Measurements from ENCODE around the gene EXOC7. TPM values are rescaled to one million over a fixed set of nuclear protein-coding genes. Genes with fewer than 3 reads are reported as not detected.
A peak's percentile ranks its signal among the peaks of the same experiment; 100 is the strongest.

The EXOC7 gene
- total and polyA plus RNA-seq, 2 donors: 64.6 to 71.9 TPM

GRCh38 chr17:76123749-76124581, 20.4 kb upstream of the EXOC7 start:
- Histone ChIP-seq H3K9me3 (ENCODE audit: control insufficient read depth in 2 of 2, insufficient read depth in 1 of 2, low read length in 1 of 2) (no peaks in the 10 kb centered on the region), H3K27ac (ENCODE audit: low read depth in 1 of 2, low read length in 1 of 2) (no peak overlapping the region), H3K27me3 (ENCODE audit: control insufficient read depth in 2 of 2, insufficient read depth in 1 of 2, low read length in 1 of 2) (peaks cover 7 to 12% of the 10 kb centered on the region in 2 donors), H3K36me3 (ENCODE audit: control insufficient read depth in 2 of 2, insufficient read depth in 2 of 2, low read length in 1 of 2) (no peaks in the 10 kb centered on the region), H3K4me1 (ENCODE audit: control insufficient read depth in 2 of 2, insufficient read depth in 2 of 2, low read length in 2 of 2) (peaks cover 3 to 12% of the 10 kb centered on the region in 2 donors), H3K4me3 (ENCODE audit: low read length in 2 of 2) (no peak overlapping the region)
- 85% methylated on average over 9 of the region's 9 CpGs for WGBS
- DNase-seq (ENCODE audit: low read depth in 6 of 9, low spot score in 9 of 9): no peak

- H3K4me3 ChIP-seq (ENCODE audit: low read length in 2 of 2): no peak overlapping the region
- DNase-seq (ENCODE audit: low read depth in 6 of 9, low spot score in 9 of 9): no peak
- H3K36me3 ChIP-seq (ENCODE audit: control insufficient read depth in 2 of 2, insufficient read depth in 2 of 2, low read length in 1 of 2): no peaks in the 10 kb centered on the region
- H3K27ac ChIP-seq (ENCODE audit: low read depth in 1 of 2, low read length in 1 of 2): no peak overlapping the region
- H3K4me1 ChIP-seq (ENCODE audit: control insufficient read depth in 2 of 2, insufficient read depth in 2 of 2, low read length in 2 of 2): peaks cover 3 to 12% of the 10 kb centered on the region in 2 donors
- 83% methylated on average over 5 of the region's 5 CpGs for WGBS
- no peaks in the 10 kb centered on the region for H3K9me3 ChIP-seq (ENCODE audit: control insufficient read depth in 2 of 2, insufficient read depth in 1 of 2, low read length in 1 of 2)
- H3K27me3 ChIP-seq (ENCODE audit: control insufficient read depth in 2 of 2, insufficient read depth in 1 of 2, low read length in 1 of 2): peaks cover 7 to 12% of the 10 kb centered on the region in 2 donors
These were observed 19.6 kb upstream of the EXOC7 start for GRCh38 chr17:76123191-76123499.

GRCh38 chr17:76122431-76123190, 19.0 kb upstream of the EXOC7 start:
- no peaks in the 10 kb centered on the region for H3K9me3 ChIP-seq (ENCODE audit: control insufficient read depth in 2 of 2, insufficient read depth in 1 of 2, low read length in 1 of 2)
- no peak overlapping the region for H3K27ac ChIP-seq (ENCODE audit: low read depth in 1 of 2, low read length in 1 of 2)
- H3K36me3 ChIP-seq (ENCODE audit: control insufficient read depth in 2 of 2, insufficient read depth in 2 of 2, low read length in 1 of 2): no peaks in the 10 kb centered on the region
- H3K4me3 ChIP-seq (ENCODE audit: low read length in 2 of 2): no peak overlapping the region
- peaks cover 3 to 12% of the 10 kb centered on the region in 2 donors for H3K4me1 ChIP-seq (ENCODE audit: control insufficient read depth in 2 of 2, insufficient read depth in 2 of 2, low read length in 2 of 2)
- 96% methylated on average over 24 of the region's 24 CpGs for WGBS
- peaks cover 7 to 12% of the 10 kb centered on the region in 2 donors for H3K27me3 ChIP-seq (ENCODE audit: control insufficient read depth in 2 of 2, insufficient read depth in 1 of 2, low read length in 1 of 2)
- no peak for DNase-seq (ENCODE audit: low read depth in 6 of 9, low spot score in 9 of 9)

GRCh38 chr17:76121932-76122430, 18.4 kb upstream of the EXOC7 start:
- no peak overlapping the region for H3K27ac ChIP-seq (ENCODE audit: low read depth in 1 of 2, low read length in 1 of 2)
- H3K36me3 ChIP-seq (ENCODE audit: control insufficient read depth in 2 of 2, insufficient read depth in 2 of 2, low read length in 1 of 2): no peaks in the 10 kb centered on the region
- peak overlapping the region; percentile 22 to 39 for H3K4me3 ChIP-seq (ENCODE audit: low read length in 2 of 2)
- DNase-seq (ENCODE audit: low read depth in 6 of 9, low spot score in 9 of 9): no peak
- H3K27me3 ChIP-seq (ENCODE audit: control insufficient read depth in 2 of 2, insufficient read depth in 1 of 2, low read length in 1 of 2): peaks cover 7 to 12% of the 10 kb centered on the region in 2 donors
- 20% methylated on average over 42 of the region's 42 CpGs for WGBS
- H3K4me1 ChIP-seq (ENCODE audit: control insufficient read depth in 2 of 2, insufficient read depth in 2 of 2, low read length in 2 of 2): peaks cover 3 to 12% of the 10 kb centered on the region in 2 donors
- H3K9me3 ChIP-seq (ENCODE audit: control insufficient read depth in 2 of 2, insufficient read depth in 1 of 2, low read length in 1 of 2): no peaks in the 10 kb centered on the region

- DNase-seq (ENCODE audit: low read depth in 6 of 9, low spot score in 9 of 9): no peak
- 96% methylated on average over 5 of the region's 5 CpGs for WGBS
- Histone ChIP-seq H3K27me3 (ENCODE audit: control insufficient read depth in 2 of 2, insufficient read depth in 1 of 2, low read length in 1 of 2) (peaks cover 7 to 12% of the 10 kb centered on the region in 2 donors), H3K27ac (ENCODE audit: low read depth in 1 of 2, low read length in 1 of 2) (no peak overlapping the region), H3K4me1 (ENCODE audit: control insufficient read depth in 2 of 2, insufficient read depth in 2 of 2, low read length in 2 of 2) (peaks cover 3 to 12% of the 10 kb centered on the region in 2 donors), H3K4me3 (ENCODE audit: low read length in 2 of 2) (no peak overlapping the region), H3K9me3 (ENCODE audit: control insufficient read depth in 2 of 2, insufficient read depth in 1 of 2, low read length in 1 of 2) (no peaks in the 10 kb centered on the region), H3K36me3 (ENCODE audit: control insufficient read depth in 2 of 2, insufficient read depth in 2 of 2, low read length in 1 of 2) (no peaks in the 10 kb centered on the region)
These were observed 17.0 kb upstream of the EXOC7 start for GRCh38 chr17:76120658-76121008.

GRCh38 chr17:76119409-76120371, 16.1 kb upstream of the EXOC7 start:
- H3K36me3 ChIP-seq (ENCODE audit: control insufficient read depth in 2 of 2, insufficient read depth in 2 of 2, low read length in 1 of 2): no peaks in the 10 kb centered on the region
- no peak overlapping the region for H3K27ac ChIP-seq (ENCODE audit: low read depth in 1 of 2, low read length in 1 of 2)
- H3K27me3 ChIP-seq (ENCODE audit: control insufficient read depth in 2 of 2, insufficient read depth in 1 of 2, low read length in 1 of 2): peaks cover 7 to 12% of the 10 kb centered on the region in 2 donors
- WGBS: 91% methylated on average over 19 of the region's 19 CpGs
- no peak for DNase-seq (ENCODE audit: low read depth in 6 of 9, low spot score in 9 of 9)
- peaks cover 3 to 12% of the 10 kb centered on the region in 2 donors for H3K4me1 ChIP-seq (ENCODE audit: control insufficient read depth in 2 of 2, insufficient read depth in 2 of 2, low read length in 2 of 2)
- H3K4me3 ChIP-seq (ENCODE audit: low read length in 2 of 2): no peak overlapping the region
- H3K9me3 ChIP-seq (ENCODE audit: control insufficient read depth in 2 of 2, insufficient read depth in 1 of 2, low read length in 1 of 2): no peaks in the 10 kb centered on the region

- Histone ChIP-seq H3K27ac (ENCODE audit: low read depth in 1 of 2, low read length in 1 of 2) (no peak overlapping the region), H3K27me3 (ENCODE audit: control insufficient read depth in 2 of 2, insufficient read depth in 1 of 2, low read length in 1 of 2) (peaks cover 0 to under 1% of the 10 kb centered on the region in 2 donors), H3K4me1 (ENCODE audit: control insufficient read depth in 2 of 2, insufficient read depth in 2 of 2, low read length in 2 of 2) (no peaks in the 10 kb centered on the region), H3K36me3 (ENCODE audit: control insufficient read depth in 2 of 2, insufficient read depth in 2 of 2, low read length in 1 of 2) (no peaks in the 10 kb centered on the region), H3K9me3 (ENCODE audit: control insufficient read depth in 2 of 2, insufficient read depth in 1 of 2, low read length in 1 of 2) (no peaks in the 10 kb centered on the region), H3K4me3 (ENCODE audit: low read length in 2 of 2) (no peak overlapping the region)
- no peak for DNase-seq (ENCODE audit: low read depth in 6 of 9, low spot score in 9 of 9)
- WGBS: 96% methylated on average over 7 of the region's 7 CpGs
These were observed 11.7 kb upstream of the EXOC7 start for GRCh38 chr17:76115138-76115754.

- no peaks in the 10 kb centered on the region for H3K4me1 ChIP-seq (ENCODE audit: control insufficient read depth in 2 of 2, insufficient read depth in 2 of 2, low read length in 2 of 2)
- 81% methylated on average over 2 of the region's 2 CpGs for WGBS
- H3K4me3 ChIP-seq (ENCODE audit: low read length in 2 of 2): no peak overlapping the region
- no peaks in the 10 kb centered on the region for H3K36me3 ChIP-seq (ENCODE audit: control insufficient read depth in 2 of 2, insufficient read depth in 2 of 2, low read length in 1 of 2)
- H3K27me3 ChIP-seq (ENCODE audit: control insufficient read depth in 2 of 2, insufficient read depth in 1 of 2, low read length in 1 of 2): no peaks in the 10 kb centered on the region
- no peak overlapping the region for H3K27ac ChIP-seq (ENCODE audit: low read depth in 1 of 2, low read length in 1 of 2)
- no peak for DNase-seq (ENCODE audit: low read depth in 6 of 9, low spot score in 9 of 9)
- no peaks in the 10 kb centered on the region for H3K9me3 ChIP-seq (ENCODE audit: control insufficient read depth in 2 of 2, insufficient read depth in 1 of 2, low read length in 1 of 2)
These were observed 8.4 kb upstream of the EXOC7 start for GRCh38 chr17:76111956-76112355.

All from thymus (tissue), 11 donors.